HFF-Myc (cell line): ENCODE results near the gene EHMT2.

Experiments
- DNase-seq: peaks from one replicate; pipeline ENCODE4 v3.0.0-alpha.2; 2011; ENCODE audit warnings: low read depth; ENCODE audit errors: extremely low read depth
- H3K4me3 ChIP-seq: replicated peaks from 2 replicates; pipeline ENCODE4 v1.5.1; 2011; ENCODE audit warnings: low read depth, mild to moderate bottlenecking, control low read depth, low read length
- CTCF ChIP-seq: IDR thresholded peaks from 2 replicates; pipeline ENCODE4 v1.5.1; 2012; ENCODE audit warnings: mild to moderate bottlenecking, low read depth, low read length, control low read depth; ENCODE audit errors: missing control alignments

EHMT2 gene

GRCh38 chr6:31897612-31898382 is at the start of gene EHMT2:
EHMT2 (minus strand) TSS chr6:31897698; CDS start chr6:31897677, 21 bp downstream.
- peak within 1 kb of the TSS; percentile 65 for H3K4me3 ChIP-seq
- no peak for DNase-seq
- TF ChIP-seq CTCF, result no peak

GRCh38 chr6:31947070-31947675 is 49.7 kb upstream of the EHMT2 start:
- H3K4me3 ChIP-seq, result no peak overlapping the region
- no peak for TF ChIP-seq CTCF
- no peak for DNase-seq

GRCh38 chr6:31946370-31946885 is 48.9 kb upstream of the EHMT2 start:
- no peak for DNase-seq
- TF ChIP-seq CTCF, result no peak
- H3K4me3 ChIP-seq, result no peak overlapping the region

- no peak for TF ChIP-seq CTCF
- no peak for DNase-seq
- H3K4me3 ChIP-seq, result no peak within 1 kb of the TSS
Measured at GRCh38 chr6:31945507-31946369, 48.2 kb upstream of the EHMT2 start, which contains the start of gene CFB. CFB (plus strand) TSS chr6:31946095; CDS start chr6:31946222, 127 bp downstream.

GRCh38 chr6:31945154-31945506 is 47.6 kb upstream of the EHMT2 start:
- no peak for TF ChIP-seq CTCF

GRCh38 chr6:31943742-31944141 is 46.2 kb upstream of the EHMT2 start:
- TF ChIP-seq CTCF, result no peak
- H3K4me3 ChIP-seq, result no peak overlapping the region
- no peak for DNase-seq

More at GRCh38 chr6:31945154-31945506, 47.6 kb upstream of the EHMT2 start:
- no peak overlapping the region for H3K4me3 ChIP-seq
- DNase-seq, result no peak
